Neural cell (in vitro differentiated cells): Measurements from ENCODE around the gene HERPUD1. TPM values are rescaled to one million over a fixed set of nuclear protein-coding genes. Genes with fewer than 3 reads are reported as not detected.

ENCODE experiments used
- H2AFZ ChIP-seq: fragments of 200-600, 300-800 bp; sonication (generic), shearing (Covaris generic); 2 replicates; pipeline ENCODE4 v1.6.0; 2014; ENCODE audit warnings: low read depth, mild to moderate bottlenecking, antibody characterized with exemption, low read length, moderate library complexity
- H3F3A ChIP-seq: fragments of 200-600 bp; shearing (Covaris generic); 2 replicates; pipeline ENCODE4 v1.6.1; 2016; ENCODE audit warnings: mild to moderate bottlenecking, moderate library complexity, mixed read lengths, antibody characterized with exemption, low read length; ENCODE audit not compliant: insufficient read depth, poor library complexity, severe bottlenecking
- H3K27ac ChIP-seq: fragments of 200-600, 300-800 bp; sonication (generic), shearing (Covaris generic); 2 replicates; pipeline ENCODE4 v1.5.1; 2014; ENCODE audit warnings: mild to moderate bottlenecking, low read length, moderate library complexity
- H3K27me3 ChIP-seq: fragments of 300-800, 200-600 bp; sonication (generic), shearing (Covaris generic); 2 replicates; pipeline ENCODE4 v1.6.0; 2014; ENCODE audit warnings: mild to moderate bottlenecking, low read depth, low read length, moderate library complexity; ENCODE audit not compliant: insufficient read depth
- H3K36me3 ChIP-seq: fragments of 300-800, 200-600 bp; sonication (generic), shearing (Covaris generic); 2 replicates; pipeline ENCODE4 v1.5.1; 2014; ENCODE audit warnings: mild to moderate bottlenecking, antibody characterized with exemption, low read length, moderate library complexity; ENCODE audit not compliant: insufficient read depth
- H3K4me2 ChIP-seq: fragments of 300-800, 200-600 bp; sonication (generic), shearing (Covaris generic); 2 replicates; pipeline ENCODE4 v1.6.0; 2014; ENCODE audit warnings: mild to moderate bottlenecking, low read length
- H3K4me3 ChIP-seq: fragments of 300-800, 200-600 bp; sonication (generic), shearing (Covaris generic); 2 replicates; pipeline ENCODE4 v1.5.1; 2014; ENCODE audit warnings: mild to moderate bottlenecking, low read length, moderate library complexity
- H3K79me2 ChIP-seq: fragments of 200-600 bp; shearing (Covaris generic); replicated peaks from 2 replicates; pipeline ENCODE4 v1.6.0; 2014; ENCODE audit warnings: mild to moderate bottlenecking, low read length, moderate library complexity; ENCODE audit not compliant: insufficient read depth
- H3K9ac ChIP-seq: fragments of 300-800, 200-600 bp; sonication (generic), shearing (Covaris generic); 2 replicates; pipeline ENCODE4 v1.6.1; 2016; ENCODE audit warnings: mild to moderate bottlenecking, low read length, mixed read lengths
- H3K9me2 ChIP-seq: fragments of 200-600 bp; shearing (Covaris generic); 2 replicates; pipeline ENCODE4 v1.6.1; 2016; ENCODE audit warnings: mild to moderate bottlenecking, low read length, mixed read lengths; ENCODE audit not compliant: insufficient read depth
- H3K9me3 ChIP-seq: fragments of 200-600, 300-800 bp; sonication (generic), shearing (Covaris generic); 2 replicates; pipeline ENCODE4 v1.6.1; 2016; ENCODE audit warnings: mild to moderate bottlenecking, mixed run types, low read length, moderate library complexity, mixed read lengths
- H4K20me1 ChIP-seq: fragments of 200-600 bp; shearing (Covaris generic); 2 replicates; pipeline ENCODE4 v1.6.1; 2016; ENCODE audit warnings: mild to moderate bottlenecking, mixed run types; ENCODE audit not compliant: insufficient read depth
- EP300 ChIP-seq: fragments of 450-650 bp; conservative IDR thresholded peaks from 2 replicates; pipeline ENCODE4 v1.6.1; 2014; ENCODE audit warnings: antibody characterized with exemption, mild to moderate bottlenecking, moderate library complexity; ENCODE audit not compliant: poor library complexity, severe bottlenecking
- MXI1 ChIP-seq: fragments of 450-650 bp; conservative IDR thresholded peaks from 2 replicates; pipeline ENCODE4 v1.6.1; 2014; ENCODE audit warnings: antibody characterized with exemption, mild to moderate bottlenecking; ENCODE audit not compliant: poor library complexity, severe bottlenecking
- POLR2AphosphoS5 ChIP-seq: IDR thresholded peaks from 2 replicates; pipeline ENCODE4 v1.6.1; 2012
- RAD21 ChIP-seq: fragments of 450-650 bp; conservative IDR thresholded peaks from 2 replicates; pipeline ENCODE4 v1.6.1; 2014; ENCODE audit warnings: antibody characterized with exemption, mild to moderate bottlenecking, moderate library complexity
- SMC3 ChIP-seq: fragments of 450-650 bp; conservative IDR thresholded peaks from 2 replicates; pipeline ENCODE4 v1.6.1; 2014; ENCODE audit warnings: antibody characterized with exemption, mild to moderate bottlenecking, moderate library complexity; ENCODE audit not compliant: poor library complexity
- TAF1 ChIP-seq: IDR thresholded peaks from 2 replicates; pipeline ENCODE4 v1.6.1; 2012; ENCODE audit warnings: low read depth
- polyA plus RNA-seq: library from polyadenylated mRNA; depleted of rRNA; stranded (reverse); fragments of >200 nt; gene quantifications from 2 replicates; pipeline ENCODE4 v1.2.3, GENCODE V29; 2014
- TF ChIP-seq, protein P1 (sequence below): IDR thresholded peaks from 2 replicates; pipeline ENCODE4 v1.6.1; 2012; ENCODE audit warnings: borderline replicate concordance
- TF ChIP-seq, protein P2 (sequence below): fragments of 450-650 bp; IDR thresholded peaks from 2 replicates; pipeline ENCODE4 v1.5.1; 2014; ENCODE audit warnings: antibody characterized with exemption, mild to moderate bottlenecking, moderate library complexity; ENCODE audit not compliant: poor library complexity, severe bottlenecking

The HERPUD1 gene
- polyA plus RNA-seq, 1 donor from 2014 or later, result 76.0 TPM

DNA sequence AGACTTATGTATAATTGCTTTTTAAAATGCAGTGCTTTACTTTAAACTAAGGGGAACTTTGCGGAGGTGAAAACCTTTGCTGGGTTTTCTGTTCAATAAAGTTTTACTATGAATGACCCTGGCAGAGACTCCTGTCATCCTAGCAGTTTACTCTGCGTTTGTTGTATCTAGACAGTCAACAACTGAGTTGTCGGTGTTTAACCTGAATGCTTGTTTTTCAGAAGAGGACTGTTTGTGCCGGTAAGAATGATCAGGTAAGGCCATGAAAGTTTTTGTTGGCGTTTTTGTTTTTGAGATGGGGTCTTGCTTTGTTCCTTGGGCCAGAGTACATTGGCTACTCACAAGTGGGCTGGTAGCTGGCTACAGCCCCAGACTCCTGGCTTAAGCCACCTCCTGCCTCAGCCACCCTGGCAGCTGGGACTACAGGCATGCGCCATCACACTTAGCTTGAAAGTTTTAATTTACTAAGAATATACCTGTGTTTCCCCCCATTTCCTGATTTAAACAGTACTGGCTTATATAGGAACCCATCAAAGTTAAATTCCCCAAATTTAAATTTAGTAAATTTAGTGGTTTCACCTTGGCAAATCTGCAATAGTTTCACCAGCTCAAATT lies 11.9 kb downstream of the HERPUD1 start:
- H3K9me2 ChIP-seq, result no peaks in the 10 kb centered on the region

DNA sequence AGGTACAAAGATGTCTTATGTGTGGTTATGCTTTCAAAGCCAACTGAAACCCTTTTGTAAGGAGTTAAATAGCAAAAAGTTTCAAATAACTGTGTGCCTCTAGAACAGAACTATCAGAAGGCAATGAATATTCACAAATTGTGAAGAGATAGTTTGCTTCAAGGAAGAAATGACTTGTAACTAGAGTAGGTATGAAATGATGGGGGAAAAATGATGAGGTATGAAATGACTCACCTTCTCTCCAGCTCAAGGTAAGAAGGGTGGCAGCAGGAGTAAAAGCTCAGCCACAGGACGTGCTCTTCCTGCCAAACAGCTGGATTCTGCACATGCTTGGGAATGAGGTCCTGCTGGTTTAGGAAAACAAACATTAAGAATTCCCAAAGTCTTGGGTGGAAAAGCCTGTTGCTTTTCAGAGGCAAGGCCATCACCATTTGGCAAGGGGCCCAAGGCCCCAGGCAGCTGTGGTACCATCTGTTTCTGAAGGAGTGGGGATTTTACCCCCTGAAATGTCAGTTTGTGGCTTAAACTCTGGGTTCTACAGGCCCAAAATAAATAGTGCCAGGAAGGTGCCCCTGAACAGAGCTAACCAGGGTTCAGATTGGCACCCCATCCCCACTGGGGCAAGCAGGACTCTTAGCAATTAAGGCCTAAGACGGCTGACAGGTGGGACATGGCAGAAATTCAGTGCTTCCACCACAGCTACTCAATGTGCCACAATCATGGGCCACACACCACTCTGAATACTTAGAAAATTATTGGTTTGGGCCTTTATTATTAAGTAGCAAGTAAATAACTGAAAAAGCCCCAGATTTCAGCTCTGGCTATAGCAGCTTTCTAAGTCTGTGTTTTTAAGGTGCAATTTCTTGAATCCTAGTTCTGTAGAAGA lies 13.3 kb downstream of the HERPUD1 start:
- Histone ChIP-seq H3K4me3 (no peak overlapping the region), H3K27ac (no peak overlapping the region), H3F3A (no peaks in the 10 kb centered on the region), H3K36me3 (no peaks in the 10 kb centered on the region), H3K79me2 (no peaks in the 10 kb centered on the region), H3K27me3 (no peaks in the 10 kb centered on the region), H2AFZ (no peak overlapping the region), H3K9me3 (no peaks in the 10 kb centered on the region), H4K20me1 (no peaks in the 10 kb centered on the region), H3K4me2 (no peak overlapping the region), H3K9me2 (no peaks in the 10 kb centered on the region), H3K9ac (no peak overlapping the region)
- TF ChIP-seq, protein P1, sequence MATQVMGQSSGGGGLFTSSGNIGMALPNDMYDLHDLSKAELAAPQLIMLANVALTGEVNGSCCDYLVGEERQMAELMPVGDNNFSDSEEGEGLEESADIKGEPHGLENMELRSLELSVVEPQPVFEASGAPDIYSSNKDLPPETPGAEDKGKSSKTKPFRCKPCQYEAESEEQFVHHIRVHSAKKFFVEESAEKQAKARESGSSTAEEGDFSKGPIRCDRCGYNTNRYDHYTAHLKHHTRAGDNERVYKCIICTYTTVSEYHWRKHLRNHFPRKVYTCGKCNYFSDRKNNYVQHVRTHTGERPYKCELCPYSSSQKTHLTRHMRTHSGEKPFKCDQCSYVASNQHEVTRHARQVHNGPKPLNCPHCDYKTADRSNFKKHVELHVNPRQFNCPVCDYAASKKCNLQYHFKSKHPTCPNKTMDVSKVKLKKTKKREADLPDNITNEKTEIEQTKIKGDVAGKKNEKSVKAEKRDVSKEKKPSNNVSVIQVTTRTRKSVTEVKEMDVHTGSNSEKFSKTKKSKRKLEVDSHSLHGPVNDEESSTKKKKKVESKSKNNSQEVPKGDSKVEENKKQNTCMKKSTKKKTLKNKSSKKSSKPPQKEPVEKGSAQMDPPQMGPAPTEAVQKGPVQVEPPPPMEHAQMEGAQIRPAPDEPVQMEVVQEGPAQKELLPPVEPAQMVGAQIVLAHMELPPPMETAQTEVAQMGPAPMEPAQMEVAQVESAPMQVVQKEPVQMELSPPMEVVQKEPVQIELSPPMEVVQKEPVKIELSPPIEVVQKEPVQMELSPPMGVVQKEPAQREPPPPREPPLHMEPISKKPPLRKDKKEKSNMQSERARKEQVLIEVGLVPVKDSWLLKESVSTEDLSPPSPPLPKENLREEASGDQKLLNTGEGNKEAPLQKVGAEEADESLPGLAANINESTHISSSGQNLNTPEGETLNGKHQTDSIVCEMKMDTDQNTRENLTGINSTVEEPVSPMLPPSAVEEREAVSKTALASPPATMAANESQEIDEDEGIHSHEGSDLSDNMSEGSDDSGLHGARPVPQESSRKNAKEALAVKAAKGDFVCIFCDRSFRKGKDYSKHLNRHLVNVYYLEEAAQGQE, result no peak

More for the DNA sequence above, 11.9 kb downstream of the HERPUD1 start:
- Histone ChIP-seq H3K36me3 (no peaks in the 10 kb centered on the region), H3F3A (no peaks in the 10 kb centered on the region), H3K9me3 (no peaks in the 10 kb centered on the region), H3K79me2 (no peaks in the 10 kb centered on the region), H4K20me1 (no peaks in the 10 kb centered on the region), H2AFZ (no peak overlapping the region), H3K27me3 (no peaks in the 10 kb centered on the region), H3K9ac (no peak overlapping the region), H3K4me2 (no peak overlapping the region), H3K4me3 (no peak overlapping the region), H3K27ac (no peak overlapping the region)
- TF ChIP-seq RAD21 (no peak), EP300 (no peak), POLR2AphosphoS5 (no peak)
- TF ChIP-seq, protein P2, sequence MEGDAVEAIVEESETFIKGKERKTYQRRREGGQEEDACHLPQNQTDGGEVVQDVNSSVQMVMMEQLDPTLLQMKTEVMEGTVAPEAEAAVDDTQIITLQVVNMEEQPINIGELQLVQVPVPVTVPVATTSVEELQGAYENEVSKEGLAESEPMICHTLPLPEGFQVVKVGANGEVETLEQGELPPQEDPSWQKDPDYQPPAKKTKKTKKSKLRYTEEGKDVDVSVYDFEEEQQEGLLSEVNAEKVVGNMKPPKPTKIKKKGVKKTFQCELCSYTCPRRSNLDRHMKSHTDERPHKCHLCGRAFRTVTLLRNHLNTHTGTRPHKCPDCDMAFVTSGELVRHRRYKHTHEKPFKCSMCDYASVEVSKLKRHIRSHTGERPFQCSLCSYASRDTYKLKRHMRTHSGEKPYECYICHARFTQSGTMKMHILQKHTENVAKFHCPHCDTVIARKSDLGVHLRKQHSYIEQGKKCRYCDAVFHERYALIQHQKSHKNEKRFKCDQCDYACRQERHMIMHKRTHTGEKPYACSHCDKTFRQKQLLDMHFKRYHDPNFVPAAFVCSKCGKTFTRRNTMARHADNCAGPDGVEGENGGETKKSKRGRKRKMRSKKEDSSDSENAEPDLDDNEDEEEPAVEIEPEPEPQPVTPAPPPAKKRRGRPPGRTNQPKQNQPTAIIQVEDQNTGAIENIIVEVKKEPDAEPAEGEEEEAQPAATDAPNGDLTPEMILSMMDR, result no peak

DNA sequence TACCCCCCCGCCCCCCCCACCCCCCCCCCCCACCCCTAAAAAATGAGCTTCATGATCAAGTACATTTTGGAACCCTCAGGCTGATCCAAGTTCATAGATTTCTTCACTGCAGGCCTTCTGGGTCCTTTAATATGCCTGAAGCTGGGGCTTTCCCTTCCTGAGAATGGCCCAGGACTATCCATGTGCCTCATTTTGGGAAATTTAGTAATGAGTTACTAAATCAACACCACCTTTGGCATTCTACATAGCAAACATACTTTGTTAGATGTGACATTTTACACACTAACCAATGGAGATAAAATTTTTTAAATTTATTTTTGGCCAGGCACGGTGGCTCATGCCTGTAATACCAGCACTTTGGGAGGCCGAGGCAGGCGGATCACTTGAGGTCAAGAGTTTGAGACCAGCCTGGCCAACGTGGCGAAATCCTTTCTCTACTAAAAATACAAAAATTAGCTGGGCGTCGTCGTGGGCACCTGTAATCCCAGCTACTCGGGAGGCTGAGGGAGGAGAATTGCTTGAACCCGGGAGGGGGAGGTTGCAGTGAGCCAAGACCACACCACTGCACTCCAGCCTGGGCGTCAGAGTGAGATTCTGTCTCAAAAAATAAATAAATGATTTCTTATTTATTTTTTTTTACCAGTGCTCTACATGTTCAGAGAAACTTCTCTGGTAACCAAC lies 14.0 kb downstream of the HERPUD1 start:
- Histone ChIP-seq H3K4me2 (no peak overlapping the region), H3K79me2 (no peaks in the 10 kb centered on the region)
- TF ChIP-seq EP300 (no peak), SMC3 (no peak), TAF1 (no peak), MXI1 (no peak), RAD21 (no peak), POLR2AphosphoS5 (no peak)
- TF ChIP-seq, protein P1, result no peak
- TF ChIP-seq, protein P2, result no peak

More for the DNA sequence above, 14.0 kb downstream of the HERPUD1 start:
- no peaks in the 10 kb centered on the region for H3K27me3 ChIP-seq
- H3K36me3 ChIP-seq, result no peaks in the 10 kb centered on the region
- H3K9me3 ChIP-seq, result no peaks in the 10 kb centered on the region
- H2AFZ ChIP-seq, result no peak overlapping the region
- H4K20me1 ChIP-seq, result no peaks in the 10 kb centered on the region
- no peak overlapping the region for H3K4me3 ChIP-seq
- H3F3A ChIP-seq, result no peaks in the 10 kb centered on the region
- no peak overlapping the region for H3K9ac ChIP-seq
- H3K9me2 ChIP-seq, result no peaks in the 10 kb centered on the region
- H3K27ac ChIP-seq, result no peak overlapping the region
